Retina (tissue), 1 donor: ENCODE data around the gene PCGF1.

Experiments used
- DNase-seq: peaks from one replicate; pipeline ENCODE4 v3.0.0-alpha.2; 2016

Gene PCGF1

GRCh38 chr2:74536166-74536950 is 28.9 kb upstream of the PCGF1 start:
- DNase-seq = no peak

- DNase-seq = no peak
Observed at GRCh38 chr2:74535440-74535965, 28.0 kb upstream of the PCGF1 start.

DNA sequence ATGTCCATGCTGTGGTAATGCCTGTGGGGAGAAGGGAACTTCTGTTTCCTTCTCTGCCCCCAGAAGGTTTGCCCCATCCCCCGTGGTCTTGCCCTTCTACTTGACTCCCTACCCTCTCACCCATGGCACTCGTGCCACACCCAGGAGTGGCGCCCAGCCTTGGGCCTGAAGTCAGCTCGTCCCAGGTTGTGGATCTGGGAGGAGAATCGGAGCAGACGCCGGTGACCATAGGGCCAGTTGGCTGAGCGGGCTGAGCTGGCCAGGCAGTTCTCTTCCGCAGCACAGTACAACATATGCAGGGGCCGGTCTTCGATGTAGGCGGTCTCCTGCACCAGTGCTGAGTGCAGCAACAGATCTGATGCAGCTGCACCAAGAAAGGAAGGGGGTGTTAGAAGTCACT is 26.9 kb upstream of the PCGF1 start:
- DNase-seq = no peak

DNA sequence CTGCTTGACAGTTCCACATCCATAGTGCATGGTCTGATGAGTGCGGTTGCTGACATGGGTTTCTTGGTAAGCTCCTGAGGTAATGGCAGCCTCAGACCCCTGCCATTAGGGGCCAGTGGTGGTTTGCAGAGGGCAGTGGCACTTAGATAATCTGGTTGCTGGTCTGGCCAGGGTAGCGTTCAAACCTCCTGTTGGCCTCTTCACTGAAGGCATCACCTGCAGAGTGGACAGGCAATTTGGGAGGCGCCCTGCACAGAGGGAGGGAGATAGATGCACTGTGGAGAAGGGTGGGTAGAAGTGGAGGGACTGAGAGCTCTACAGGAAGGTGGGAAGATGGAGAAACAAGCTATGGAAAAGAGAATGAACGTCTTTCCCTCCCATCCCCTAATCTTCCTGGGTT is 26.0 kb upstream of the PCGF1 start:
- DNase-seq = no peak

DNA sequence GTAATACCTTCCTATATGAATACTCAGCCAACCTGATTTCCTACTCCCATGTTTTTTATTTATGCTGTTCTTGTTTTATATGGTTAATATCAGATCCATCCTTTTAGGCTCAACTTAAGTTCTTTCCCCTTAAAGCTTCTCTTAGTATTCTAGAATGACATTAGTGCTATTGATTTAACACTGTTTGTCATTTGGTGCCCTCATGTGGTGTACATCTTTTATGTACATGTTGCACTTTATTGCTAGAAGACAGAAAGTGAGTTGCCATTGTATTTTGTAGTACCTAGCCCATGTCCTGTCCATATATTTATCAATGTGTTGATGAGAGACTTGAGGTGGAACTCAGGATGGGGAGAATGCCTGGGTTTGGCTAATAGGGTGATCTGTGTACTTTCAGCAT is 24.7 kb upstream of the PCGF1 start:
- no peak for DNase-seq

- DNase-seq = no peak
Observed at GRCh38 chr2:74531666-74532065, 24.2 kb upstream of the PCGF1 start.

DNA sequence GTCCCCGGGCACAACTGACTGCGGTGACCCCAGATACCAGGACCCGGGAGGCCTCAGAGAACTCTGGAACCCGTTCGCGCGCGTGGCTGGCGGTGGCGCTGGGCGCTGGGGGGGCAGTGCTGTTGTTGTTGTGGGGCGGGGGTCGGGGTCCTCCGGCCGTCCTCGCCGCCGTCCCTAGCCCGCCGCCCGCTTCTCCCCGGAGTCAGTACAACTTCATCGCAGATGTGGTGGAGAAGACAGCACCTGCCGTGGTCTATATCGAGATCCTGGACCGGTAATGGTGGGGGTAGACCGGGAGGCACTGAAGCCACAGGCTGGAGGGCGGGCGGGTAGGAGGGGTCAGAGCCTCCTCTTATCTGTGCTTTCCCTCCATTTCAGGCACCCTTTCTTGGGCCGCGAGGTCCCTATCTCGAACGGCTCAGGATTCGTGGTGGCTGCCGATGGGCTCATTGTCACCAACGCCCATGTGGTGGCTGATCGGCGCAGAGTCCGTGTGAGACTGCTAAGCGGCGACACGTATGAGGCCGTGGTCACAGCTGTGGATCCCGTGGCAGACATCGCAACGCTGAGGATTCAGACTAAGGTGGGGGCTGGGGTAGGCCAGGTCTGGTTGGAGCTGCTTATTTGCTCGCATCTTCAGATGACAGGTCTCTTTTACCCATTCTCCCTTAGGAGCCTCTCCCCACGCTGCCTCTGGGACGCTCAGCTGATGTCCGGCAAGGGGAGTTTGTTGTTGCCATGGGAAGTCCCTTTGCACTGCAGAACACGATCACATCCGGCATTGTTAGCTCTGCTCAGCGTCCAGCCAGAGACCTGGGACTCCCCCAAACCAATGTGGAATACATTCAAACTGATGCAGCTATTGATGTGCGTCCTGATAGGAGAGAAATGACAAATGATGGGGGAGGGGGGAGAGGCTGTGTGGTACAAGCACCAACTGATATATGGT is 23.0 kb upstream of the PCGF1 start:
- DNase-seq = peak; percentile 70

DNA sequence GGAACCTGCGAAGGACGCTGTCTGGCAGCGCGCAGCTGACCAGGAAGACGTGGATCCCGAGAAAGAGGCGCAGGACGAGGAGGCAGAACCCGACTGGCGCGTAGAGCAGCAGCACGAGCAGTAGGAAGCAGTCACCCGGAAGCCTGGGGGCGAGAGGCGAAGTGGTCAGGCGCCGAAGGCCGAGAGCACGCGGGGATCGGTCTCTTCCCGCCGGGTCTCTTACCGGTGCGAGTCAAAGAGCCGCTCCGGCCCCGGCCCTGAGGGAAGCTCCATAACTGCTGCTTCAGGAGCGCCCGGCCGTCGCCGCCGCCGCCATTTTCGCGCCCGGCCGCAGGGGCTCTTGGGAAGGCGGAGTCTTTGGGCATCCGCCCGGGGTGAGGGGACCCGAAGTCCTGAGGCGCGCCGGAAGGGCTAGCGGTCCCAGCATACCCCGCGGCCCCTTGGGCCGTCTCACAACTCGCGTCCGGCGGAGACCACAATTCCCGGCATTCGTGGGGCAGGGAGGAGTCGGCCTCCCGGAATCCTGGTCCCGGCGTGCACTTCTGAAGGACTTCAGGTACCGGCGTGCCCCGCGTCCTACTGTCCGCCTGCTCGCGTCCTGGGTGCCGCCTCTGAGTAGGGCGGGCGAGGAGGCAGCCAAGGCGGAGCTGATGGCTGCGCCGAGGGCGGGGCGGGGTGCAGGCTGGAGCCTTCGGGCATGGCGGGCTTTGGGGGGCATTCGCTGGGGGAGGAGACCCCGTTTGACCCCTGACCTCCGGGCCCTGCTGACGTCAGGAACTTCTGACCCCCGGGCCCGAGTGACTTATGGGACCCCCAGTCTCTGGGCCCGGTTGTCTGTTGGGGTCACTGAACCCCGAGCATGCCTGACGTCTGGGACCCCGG is 22.1 kb upstream of the PCGF1 start, which contains the start of the genes AUP1 and HTRA2:
AUP1 (minus strand) TSS at position 350 of the 882 bp plus-strand sequence; CDS start at position 273, 77 bp downstream.
HTRA2 (plus strand) TSS at position 577 of the 882 bp plus-strand sequence; CDS start at position 651, 74 bp downstream.
- peak; percentile 97 for DNase-seq

DNA sequence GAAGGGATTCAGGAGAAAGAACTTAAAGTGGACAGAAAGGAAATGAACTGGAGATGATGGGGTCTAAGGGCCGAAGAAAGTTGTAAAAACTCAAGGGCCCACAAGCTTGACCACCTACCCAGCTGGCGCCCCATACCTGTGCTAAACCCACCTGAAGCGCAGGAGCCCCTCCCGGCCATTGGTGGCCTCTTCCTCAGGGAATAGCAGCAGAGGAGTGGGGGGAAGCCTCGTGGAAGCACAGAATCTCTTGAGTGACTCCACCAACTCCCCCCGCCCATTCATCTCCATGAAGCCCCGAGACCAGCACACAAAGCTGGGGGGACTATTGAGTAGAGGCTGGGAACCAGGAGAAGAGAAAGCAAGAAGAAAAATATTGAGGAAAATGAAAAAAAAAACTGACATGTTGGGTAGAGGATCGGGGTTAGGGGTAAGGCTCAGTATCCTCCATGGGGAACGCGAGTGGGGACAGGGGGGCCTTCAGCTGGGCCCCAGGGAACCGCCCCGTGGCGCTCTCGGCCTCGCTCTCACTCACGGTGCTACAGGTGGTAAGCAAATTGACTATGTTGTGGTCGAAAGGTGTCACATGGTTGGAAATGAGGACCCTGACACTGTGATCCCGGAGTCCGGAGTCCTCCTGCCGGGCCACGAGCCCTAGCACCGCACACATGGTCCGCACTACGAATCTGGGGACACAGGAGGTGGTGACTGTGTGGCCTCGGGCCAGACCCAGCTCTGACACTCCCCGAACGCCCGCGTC is 21.3 kb upstream of the PCGF1 start:
- DNase-seq = no peak

- no peak for DNase-seq
Observed at GRCh38 chr2:74527741-74528140, 20.2 kb upstream of the PCGF1 start.

GRCh38 chr2:74526649-74527230 is 19.2 kb upstream of the PCGF1 start:
- DNase-seq = no peak

- peak; percentile 27 for DNase-seq
Observed at GRCh38 chr2:74525717-74526648, 18.5 kb upstream of the PCGF1 start, which contains the start of gene DQX1. TSS of gene DQX1 (minus strand) at chr2:74526231. CDS start at chr2:74525729, 502 bp downstream.

DNA sequence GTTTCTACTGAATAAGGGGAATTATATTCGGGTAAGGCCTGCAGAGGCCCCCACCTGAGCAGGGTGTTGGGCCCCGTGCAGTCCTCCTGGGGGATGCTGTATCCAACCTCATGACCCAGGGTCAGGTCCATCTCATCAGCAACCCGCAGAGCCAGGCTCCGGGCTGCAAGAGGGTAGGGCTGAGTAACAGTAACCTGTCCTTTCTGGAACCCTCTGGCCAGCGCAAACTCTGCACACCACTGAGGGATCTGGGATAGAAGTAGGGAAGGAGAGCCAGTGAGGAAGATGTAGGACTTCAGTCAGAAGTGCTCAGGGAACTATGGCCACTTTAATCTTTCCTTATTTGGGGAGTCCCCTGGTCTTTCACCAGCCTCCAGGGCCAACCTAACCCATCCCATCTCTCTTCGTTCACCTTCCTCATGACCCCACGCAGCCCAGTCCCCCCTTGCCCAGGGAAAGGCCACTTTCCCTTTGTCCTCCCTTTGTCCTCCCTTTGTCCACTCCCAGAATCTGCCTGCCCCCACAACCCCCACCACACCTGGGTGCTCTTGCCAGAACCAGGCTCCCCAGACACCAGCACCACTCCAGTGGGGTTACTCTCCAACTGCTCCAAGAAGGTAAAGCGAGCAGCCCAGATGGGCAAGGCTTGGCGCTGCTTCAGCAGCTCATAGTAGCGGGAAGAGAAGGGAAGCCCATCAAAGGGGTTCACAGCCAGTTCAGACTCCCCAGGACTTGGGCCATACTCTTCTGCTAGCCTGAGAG is 17.6 kb upstream of the PCGF1 start:
- DNase-seq = no peak

GRCh38 chr2:74524005-74524404 is 16.5 kb upstream of the PCGF1 start:
- no peak for DNase-seq

DNA sequence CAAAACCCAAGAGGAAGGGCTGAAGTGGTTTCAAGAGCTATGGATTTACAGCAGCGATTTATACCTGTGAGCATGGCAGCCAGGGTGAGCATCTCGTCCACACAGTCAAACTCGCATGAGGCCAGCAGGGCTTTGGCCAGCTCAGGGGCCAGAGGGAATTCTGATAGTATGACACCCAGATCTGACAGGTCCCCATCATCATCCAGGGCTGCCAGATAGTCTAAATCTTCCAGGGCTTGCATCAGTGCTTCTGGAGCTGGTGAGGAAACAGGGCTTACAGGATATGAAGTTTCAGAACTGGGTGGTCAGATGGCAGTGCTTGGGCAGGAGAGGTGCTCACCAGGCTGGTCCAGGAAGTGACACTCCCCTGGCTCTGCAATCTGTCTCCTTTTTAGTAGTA is 15.0 kb upstream of the PCGF1 start:
- no peak for DNase-seq

DNA sequence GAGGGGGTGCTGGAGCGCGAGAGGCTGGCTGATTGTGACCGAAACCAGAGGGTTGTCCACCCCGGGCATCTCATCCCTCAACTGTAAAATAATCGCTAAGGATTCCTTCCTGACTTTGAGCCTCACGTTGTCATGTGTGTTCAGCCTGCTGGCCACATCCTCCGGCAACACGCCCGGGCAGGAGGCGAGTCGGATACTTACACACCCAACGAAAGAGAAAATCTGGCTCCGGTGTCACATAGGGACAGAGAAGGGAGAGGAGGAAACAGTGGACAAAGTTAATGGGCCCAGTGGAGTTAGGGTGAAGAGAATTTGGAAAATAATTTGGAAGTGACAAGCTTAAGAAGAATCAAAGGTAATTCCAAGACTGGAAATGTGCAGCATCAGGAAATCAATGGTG is 9.2 kb upstream of the PCGF1 start:
- DNase-seq = no peak

DNA sequence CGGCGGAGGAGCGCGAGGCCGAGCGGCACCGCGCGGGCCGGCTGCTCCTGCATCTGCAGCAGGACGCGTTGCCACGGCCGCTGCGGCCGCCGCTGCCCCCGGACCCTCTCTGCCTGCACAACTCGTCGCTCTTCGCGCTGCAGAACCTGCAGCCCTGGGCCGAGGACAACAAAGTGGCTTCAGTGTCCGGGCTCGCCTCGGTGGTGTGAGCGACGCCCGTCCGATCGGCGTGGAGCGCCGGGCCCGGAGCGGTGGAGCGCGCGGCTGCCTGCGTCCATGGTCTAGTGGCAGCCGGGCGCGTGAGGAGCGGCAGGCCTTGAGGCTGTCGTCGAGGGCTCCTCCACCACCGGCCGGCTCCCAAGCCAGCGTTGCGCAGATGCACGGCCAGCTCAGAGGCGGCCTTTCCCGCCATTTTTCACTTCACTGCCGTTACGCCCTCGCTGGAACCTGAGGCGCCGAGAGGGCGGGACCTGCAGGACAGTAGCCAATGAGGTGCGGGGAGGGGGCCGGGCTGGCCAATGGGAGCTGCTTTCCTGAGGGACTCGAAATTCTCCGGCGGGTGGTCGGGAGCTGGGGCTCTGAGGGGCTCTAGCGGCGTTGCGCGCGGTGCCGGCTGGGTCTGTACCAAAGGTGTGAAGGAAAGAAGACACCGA is 8.6 kb upstream of the PCGF1 start:
- peak; percentile 86 for DNase-seq

DNA sequence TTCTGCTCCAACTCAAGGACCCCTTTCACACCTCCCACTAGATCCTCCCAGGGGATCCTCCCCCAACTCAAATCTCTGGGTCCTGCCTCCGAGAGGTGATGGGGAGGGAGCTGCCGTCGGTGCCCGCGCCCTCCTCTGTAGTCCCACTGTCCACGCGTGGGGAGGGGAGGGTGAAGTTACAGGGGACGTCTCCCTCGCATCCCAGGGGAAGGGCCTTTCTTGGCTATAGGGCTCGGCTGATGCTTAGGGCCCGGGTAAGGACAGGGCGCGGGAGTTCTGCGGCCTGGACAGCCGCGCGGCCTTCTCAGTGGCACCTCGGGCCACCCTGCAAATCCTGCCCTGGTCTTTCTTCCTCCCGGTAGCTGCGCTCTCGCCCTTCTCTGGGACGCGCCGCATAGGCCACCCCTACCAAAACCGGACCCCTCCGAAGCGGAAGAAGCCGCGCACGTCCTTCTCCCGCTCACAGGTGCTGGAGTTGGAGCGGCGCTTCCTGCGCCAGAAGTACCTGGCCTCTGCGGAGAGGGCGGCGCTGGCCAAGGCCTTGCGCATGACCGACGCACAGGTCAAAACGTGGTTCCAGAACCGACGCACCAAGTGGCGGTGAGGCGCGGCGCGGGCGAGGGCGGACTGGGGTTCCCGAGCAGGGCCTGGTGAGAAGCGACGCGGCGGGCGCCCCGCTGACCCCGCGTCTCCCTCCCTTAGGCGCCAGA is 7.9 kb upstream of the PCGF1 start:
- DNase-seq = peak; percentile 43
